RWPE2 (cell line): Measurements from ENCODE around the gene ARSK.

Source experiments
- ATAC-seq: fragments of 200-7000 bp; cut with Tn5 transposase; 3 replicates; pipeline ENCODE4 v1.9.1; 2021; ENCODE audit warnings: low read depth
- DNase-seq: peaks from one replicate; pipeline ENCODE4 v3.0.0-alpha.2; 2020; ENCODE audit warnings: low spot score
- H3K27ac ChIP-seq: fragments of 450-650 bp; 2 replicates; pipeline ENCODE4 v1.5.1; 2017; ENCODE audit warnings: mild to moderate bottlenecking; ENCODE audit not compliant: poor library complexity, severe bottlenecking
- H3K27me3 ChIP-seq: fragments of 250-450 bp; sonication (Bioruptor Pico); 2 replicates; pipeline ENCODE4 v1.5.1; 2021; ENCODE audit warnings: mild to moderate bottlenecking, moderate library complexity; ENCODE audit not compliant: insufficient read depth, poor library complexity, severe bottlenecking
- H3K36me3 ChIP-seq: fragments of 250-450 bp; sonication (Bioruptor Pico); 2 replicates; pipeline ENCODE4 v1.5.1; 2020; ENCODE audit warnings: low read depth, mild to moderate bottlenecking, moderate library complexity
- H3K4me1 ChIP-seq: fragments of 250-450 bp; sonication (Bioruptor Pico); 2 replicates; pipeline ENCODE4 v1.5.1; 2021; ENCODE audit warnings: mild to moderate bottlenecking, moderate library complexity; ENCODE audit not compliant: insufficient read depth, poor library complexity, severe bottlenecking
- H3K4me3 ChIP-seq: fragments of 250-450 bp; sonication (Bioruptor Pico); 2 replicates; pipeline ENCODE4 v1.5.1; 2021; ENCODE audit warnings: mild to moderate bottlenecking, moderate library complexity; ENCODE audit not compliant: severe bottlenecking
- H3K9me3 ChIP-seq: fragments of 250-450 bp; sonication (Bioruptor Pico); 2 replicates; pipeline ENCODE4 v1.5.1; 2021; ENCODE audit warnings: mild to moderate bottlenecking, moderate library complexity; ENCODE audit not compliant: severe bottlenecking
- TF ChIP-seq, protein P1 (sequence below): fragments of 450-650 bp; IDR thresholded peaks from one replicate; pipeline ENCODE4 v1.5.1; 2017; ENCODE audit warnings: mild to moderate bottlenecking, moderate library complexity; ENCODE audit not compliant: poor library complexity, severe bottlenecking

The ARSK gene

DNA sequence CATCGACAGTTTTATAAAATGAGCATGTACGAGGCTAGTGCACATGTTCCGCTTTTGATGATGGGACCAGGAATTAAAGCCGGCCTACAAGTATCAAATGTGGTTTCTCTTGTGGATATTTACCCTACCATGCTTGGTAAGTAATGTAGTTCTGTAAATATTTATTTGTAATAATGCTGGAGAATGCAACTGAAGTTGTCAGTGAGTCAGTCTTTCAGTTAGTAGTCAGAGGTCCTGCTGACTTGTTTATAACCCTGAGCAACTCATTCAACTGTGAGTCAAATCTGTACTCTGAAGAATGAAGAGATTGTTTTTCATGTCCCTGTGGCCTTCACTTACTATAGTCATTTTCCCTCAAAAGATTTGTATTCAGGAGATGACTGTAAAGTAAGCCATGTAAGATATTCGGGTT is 36.6 kb downstream of the ARSK start:
- Histone ChIP-seq H3K27ac (peak overlapping the region; percentile 13), H3K27me3 (no peaks in the 10 kb centered on the region), H3K36me3 (no peaks in the 10 kb centered on the region), H3K9me3 (peaks cover 2% of the 10 kb centered on the region), H3K4me3 (no peak overlapping the region), H3K4me1 (peaks cover 10% of the 10 kb centered on the region)
- TF ChIP-seq, protein P1, sequence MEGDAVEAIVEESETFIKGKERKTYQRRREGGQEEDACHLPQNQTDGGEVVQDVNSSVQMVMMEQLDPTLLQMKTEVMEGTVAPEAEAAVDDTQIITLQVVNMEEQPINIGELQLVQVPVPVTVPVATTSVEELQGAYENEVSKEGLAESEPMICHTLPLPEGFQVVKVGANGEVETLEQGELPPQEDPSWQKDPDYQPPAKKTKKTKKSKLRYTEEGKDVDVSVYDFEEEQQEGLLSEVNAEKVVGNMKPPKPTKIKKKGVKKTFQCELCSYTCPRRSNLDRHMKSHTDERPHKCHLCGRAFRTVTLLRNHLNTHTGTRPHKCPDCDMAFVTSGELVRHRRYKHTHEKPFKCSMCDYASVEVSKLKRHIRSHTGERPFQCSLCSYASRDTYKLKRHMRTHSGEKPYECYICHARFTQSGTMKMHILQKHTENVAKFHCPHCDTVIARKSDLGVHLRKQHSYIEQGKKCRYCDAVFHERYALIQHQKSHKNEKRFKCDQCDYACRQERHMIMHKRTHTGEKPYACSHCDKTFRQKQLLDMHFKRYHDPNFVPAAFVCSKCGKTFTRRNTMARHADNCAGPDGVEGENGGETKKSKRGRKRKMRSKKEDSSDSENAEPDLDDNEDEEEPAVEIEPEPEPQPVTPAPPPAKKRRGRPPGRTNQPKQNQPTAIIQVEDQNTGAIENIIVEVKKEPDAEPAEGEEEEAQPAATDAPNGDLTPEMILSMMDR, result no peak
- DNase-seq (no peak), ATAC-seq (peak; percentile 94)

DNA sequence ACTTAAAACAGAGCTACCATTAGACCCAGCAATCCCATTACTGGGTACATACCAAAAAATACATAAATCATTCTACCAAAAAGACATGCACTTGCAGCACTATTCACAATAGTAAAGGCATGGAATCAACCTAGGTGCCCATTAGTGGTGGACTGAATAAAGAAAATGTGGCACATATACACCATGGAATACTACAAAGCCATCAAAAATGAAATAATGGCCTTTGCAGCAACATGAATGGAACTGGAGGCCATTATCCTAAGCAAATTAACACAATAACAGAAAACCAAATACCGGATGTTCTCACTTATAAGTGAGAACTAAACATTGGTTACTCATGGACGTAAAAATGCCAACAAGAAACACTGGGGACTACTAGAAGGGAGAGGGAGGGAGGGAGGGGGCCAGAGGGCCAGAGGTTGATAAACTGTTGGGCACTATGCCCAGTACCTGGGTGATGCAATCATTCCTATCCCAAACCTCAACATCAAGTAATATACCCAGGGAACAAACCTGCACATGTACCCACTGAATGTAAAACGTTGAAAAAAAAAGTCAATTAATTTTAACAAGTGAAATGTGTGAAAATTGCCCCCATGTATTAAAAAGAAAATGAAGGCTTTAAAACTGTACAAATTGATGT is 40.5 kb downstream of the ARSK start:
- TF ChIP-seq, protein P1, result no peak
- H3K27ac ChIP-seq, result no peak overlapping the region
- H3K36me3 ChIP-seq, result no peaks in the 10 kb centered on the region
- no peak for ATAC-seq
- H3K27me3 ChIP-seq, result no peaks in the 10 kb centered on the region
- peaks cover 10% of the 10 kb centered on the region for H3K4me1 ChIP-seq
- DNase-seq, result no peak
- H3K4me3 ChIP-seq, result no peak overlapping the region
- peaks cover 2% of the 10 kb centered on the region for H3K9me3 ChIP-seq

DNA sequence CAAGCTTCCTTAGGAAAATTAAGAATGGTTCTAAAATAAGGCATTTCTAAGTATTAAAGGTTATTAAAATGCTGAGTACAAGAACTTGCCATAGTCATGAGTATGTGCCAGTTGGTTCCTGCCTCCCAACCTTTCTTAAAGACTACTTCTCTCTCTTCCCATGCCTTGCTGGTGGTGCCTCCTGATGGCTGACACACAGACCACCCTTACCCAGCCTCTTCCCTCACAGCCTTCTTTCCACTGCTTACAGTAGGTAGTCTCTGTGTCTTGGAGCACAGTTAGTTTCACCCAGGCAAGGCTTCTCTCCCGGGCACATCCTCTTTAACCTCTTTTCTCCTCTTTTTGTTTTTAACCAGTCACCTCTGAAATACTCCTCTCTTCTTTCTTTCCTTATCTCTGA is 44.4 kb downstream of the ARSK start:
- no peak overlapping the region for H3K27ac ChIP-seq
- TF ChIP-seq, protein P1, result no peak
- H3K9me3 ChIP-seq, result no peaks in the 10 kb centered on the region
- no peak overlapping the region for H3K4me3 ChIP-seq
- H3K36me3 ChIP-seq, result peaks cover 9% of the 10 kb centered on the region
- no peak for DNase-seq
- H3K27me3 ChIP-seq, result no peaks in the 10 kb centered on the region
- no peaks in the 10 kb centered on the region for H3K4me1 ChIP-seq
- no peak for ATAC-seq

DNA sequence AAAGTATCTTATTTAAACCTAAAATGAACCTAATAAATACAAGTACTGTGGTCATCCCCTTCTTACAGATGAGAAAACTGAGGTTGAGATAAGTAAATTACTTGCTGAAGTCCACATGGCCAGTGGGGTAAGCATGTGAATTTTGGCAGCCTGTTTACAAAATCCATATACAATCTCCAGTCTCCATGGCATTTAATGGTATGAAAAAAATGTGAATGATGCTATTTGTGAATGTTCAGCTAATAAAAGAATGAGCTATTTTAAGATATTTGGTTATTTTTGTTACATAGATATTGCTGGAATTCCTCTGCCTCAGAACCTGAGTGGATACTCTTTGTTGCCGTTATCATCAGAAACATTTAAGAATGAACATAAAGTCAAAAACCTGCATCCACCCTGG is 45.7 kb downstream of the ARSK start:
- no peak for DNase-seq
- no peak overlapping the region for H3K27ac ChIP-seq
- peaks cover 9% of the 10 kb centered on the region for H3K36me3 ChIP-seq
- ATAC-seq, result no peak
- TF ChIP-seq, protein P1, result no peak
- H3K9me3 ChIP-seq, result no peaks in the 10 kb centered on the region
- no peaks in the 10 kb centered on the region for H3K27me3 ChIP-seq
- H3K4me1 ChIP-seq, result no peaks in the 10 kb centered on the region
- H3K4me3 ChIP-seq, result no peak overlapping the region

DNA sequence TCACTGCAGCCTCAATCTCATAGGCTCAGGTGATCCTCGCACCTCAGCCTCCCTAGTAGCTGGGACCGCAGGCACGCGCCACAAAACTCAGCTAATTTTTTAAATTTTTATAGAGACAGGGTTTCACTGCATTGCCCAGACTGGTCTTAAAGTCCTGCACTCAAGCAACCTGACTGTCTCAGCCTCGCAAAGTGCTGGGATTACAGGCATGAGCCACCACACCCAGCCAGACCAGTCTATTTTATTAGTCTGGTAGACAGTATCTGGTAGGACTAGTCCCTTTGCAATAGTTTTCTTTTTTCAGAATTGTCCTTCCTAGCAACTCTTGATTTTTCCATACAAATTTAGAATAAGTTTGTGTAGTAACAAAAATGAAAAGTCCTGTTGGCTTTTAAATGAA is 50.9 kb downstream of the ARSK start:
- H3K4me3 ChIP-seq, result no peak overlapping the region
- ATAC-seq, result no peak
- no peaks in the 10 kb centered on the region for H3K9me3 ChIP-seq
- TF ChIP-seq, protein P1, result no peak
- no peak overlapping the region for H3K27ac ChIP-seq
- no peaks in the 10 kb centered on the region for H3K27me3 ChIP-seq
- peaks cover 9% of the 10 kb centered on the region for H3K36me3 ChIP-seq
- no peaks in the 10 kb centered on the region for H3K4me1 ChIP-seq
- DNase-seq, result no peak
